Astrocyte of the cerebellum (primary cell): Measurements from ENCODE around the gene ZNF778.

Experiments used
- DNase-seq: peaks from one replicate; pipeline ENCODE4 v3.0.0-alpha.2; 2011; ENCODE audit warnings: low read depth
- H3K4me3 ChIP-seq: 2 replicates; pipeline ENCODE4 v1.5.1; 2011; ENCODE audit warnings: mild to moderate bottlenecking, low read depth, low read length, moderate library complexity
- in situ Hi-C: cut with HindIII; loops from 2 replicates; pipeline ENCODE4 v1.10.0; 2017; ENCODE audit warnings: low sequenced_read_pairs
- TF ChIP-seq, protein P1 (sequence below): IDR thresholded peaks from 2 replicates; pipeline ENCODE4 v1.5.1; 2012; ENCODE audit warnings: low read length, low read depth, moderate library complexity, mild to moderate bottlenecking; ENCODE audit errors: missing control alignments

ZNF778 gene

DNA sequence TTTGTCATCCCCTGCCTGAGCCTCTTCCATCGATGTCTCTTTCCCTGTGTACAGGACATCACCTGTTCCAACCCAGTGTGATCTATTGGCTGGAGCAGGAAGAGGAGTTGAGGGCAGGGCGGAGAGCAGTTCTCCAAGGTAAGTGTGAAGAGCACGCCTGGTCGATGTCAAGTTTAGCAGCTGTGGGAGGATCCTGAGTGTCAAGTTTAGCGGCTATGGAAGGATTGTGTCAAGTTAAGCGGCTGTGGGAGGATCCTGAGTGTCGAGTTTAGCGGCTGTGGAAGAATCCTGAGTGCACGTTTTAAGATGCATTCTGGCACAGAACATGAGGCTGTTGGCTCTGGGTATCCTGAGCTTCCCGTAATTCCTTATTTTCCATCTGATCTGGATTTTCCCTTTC is 7.2 kb downstream of the ZNF778 start:
- no peak for DNase-seq
- no peak overlapping the region for H3K4me3 ChIP-seq
- in situ Hi-C loops: loop anchor here (25.0 kb wide), 1 partner anchor 262 kb away; no protein-coding TSS in a partner anchor
- TF ChIP-seq, protein P1, sequence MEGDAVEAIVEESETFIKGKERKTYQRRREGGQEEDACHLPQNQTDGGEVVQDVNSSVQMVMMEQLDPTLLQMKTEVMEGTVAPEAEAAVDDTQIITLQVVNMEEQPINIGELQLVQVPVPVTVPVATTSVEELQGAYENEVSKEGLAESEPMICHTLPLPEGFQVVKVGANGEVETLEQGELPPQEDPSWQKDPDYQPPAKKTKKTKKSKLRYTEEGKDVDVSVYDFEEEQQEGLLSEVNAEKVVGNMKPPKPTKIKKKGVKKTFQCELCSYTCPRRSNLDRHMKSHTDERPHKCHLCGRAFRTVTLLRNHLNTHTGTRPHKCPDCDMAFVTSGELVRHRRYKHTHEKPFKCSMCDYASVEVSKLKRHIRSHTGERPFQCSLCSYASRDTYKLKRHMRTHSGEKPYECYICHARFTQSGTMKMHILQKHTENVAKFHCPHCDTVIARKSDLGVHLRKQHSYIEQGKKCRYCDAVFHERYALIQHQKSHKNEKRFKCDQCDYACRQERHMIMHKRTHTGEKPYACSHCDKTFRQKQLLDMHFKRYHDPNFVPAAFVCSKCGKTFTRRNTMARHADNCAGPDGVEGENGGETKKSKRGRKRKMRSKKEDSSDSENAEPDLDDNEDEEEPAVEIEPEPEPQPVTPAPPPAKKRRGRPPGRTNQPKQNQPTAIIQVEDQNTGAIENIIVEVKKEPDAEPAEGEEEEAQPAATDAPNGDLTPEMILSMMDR: no peak

DNA sequence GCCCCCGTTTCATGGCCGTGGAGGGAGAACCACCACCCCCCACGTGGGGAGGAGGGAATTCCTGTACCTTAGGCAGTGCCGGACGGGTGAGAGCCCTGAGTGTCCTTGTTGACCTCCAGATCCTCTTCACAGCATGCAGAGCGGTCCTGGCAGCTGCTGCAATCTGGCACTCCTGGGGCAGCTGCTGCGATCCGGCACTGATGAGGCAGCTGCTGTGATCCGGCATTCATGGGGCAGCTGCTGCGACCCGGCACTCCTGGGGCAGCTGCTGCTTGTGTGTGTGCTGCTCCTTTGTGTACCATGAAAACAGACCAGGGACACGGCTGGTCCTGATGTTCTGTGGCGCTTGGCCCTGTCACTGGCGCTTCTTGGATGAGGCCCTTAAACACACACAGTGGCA is 12.8 kb downstream of the ZNF778 start:
- TF ChIP-seq, protein P1: no peak
- in situ Hi-C loops: no loop called here
- no peak overlapping the region for H3K4me3 ChIP-seq
- no peak for DNase-seq

DNA sequence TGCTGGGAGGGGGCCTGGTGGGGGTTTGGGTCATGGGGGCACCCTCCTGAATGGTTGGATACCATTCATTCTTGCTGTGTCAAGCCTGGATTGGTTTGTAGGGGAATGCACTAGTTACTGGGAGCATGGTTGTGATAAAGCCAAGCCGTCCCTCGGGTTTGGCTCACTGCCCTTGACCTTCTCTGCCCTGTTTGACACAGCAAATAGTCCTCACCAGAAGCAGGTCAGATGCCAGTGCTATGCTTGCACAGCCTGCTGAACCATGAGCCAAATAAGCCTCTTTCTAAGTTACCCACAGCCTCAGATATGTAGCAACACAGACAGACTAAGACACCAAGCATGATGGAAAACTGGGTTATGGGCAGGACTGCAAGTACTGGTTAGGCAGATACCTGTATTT is 14.6 kb downstream of the ZNF778 start:
- DNase-seq: no peak
- in situ Hi-C loops: no loop called here
- no peak overlapping the region for H3K4me3 ChIP-seq
- TF ChIP-seq, protein P1: no peak

DNA sequence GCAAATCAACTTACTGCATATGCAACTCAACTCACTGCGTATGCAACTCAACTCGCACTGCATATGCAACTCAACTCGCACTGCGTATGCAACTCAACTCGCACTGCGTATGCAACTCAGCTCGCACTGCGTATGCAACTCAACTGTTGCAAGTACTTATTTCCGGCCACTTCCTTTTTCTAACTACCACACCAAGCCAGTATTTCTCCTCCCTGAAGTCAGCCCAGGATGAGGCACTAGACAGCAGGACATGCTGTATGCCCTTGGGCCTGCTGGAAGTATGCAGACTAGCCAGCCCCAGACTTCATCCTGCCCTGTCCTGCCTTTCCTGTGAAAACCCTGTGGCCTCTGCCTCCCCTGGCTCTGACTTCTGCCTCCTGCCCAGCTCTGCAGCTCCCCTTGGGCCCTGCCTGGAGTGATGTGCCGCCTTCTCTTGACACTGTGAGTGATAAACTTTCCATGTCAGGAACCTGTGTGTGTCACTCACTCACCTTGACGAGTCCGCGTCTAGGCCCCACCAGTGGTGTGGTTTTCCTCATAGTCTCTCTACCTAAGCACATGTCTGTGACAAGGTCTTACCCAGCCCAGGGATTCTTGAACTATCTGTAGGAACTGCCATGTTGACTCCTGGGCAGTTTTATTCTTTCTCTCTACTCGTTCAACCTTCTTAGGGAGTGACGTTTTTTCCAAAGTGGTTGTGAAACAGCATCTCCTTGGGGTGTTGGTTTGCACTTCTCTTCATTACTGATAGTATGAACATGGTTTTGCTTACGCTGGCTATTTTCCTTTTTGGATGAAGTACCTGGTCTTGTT is 16.4 kb downstream of the ZNF778 start:
- in situ Hi-C loops: no loop called here
- DNase-seq: no peak
- no peak overlapping the region for H3K4me3 ChIP-seq
- TF ChIP-seq, protein P1: no peak

DNA sequence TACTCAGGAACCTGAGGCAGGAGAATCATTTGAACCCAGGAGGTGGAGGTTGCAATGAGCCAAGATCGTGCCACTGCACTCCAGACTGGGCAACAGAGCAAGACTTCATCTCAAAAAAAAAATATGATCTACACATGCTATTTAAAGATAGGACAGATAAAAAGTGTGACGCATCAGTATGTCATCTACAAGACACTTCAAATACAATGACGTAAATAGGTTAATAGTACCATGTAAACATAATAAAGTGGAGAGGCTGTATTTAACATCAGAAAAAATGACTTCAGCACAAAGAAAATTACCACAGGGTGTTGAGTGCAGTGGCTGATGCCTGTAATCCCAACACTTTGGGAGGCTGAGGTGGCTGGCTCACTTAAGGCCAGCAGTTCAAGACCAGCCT is 20.2 kb downstream of the ZNF778 start:
- TF ChIP-seq, protein P1: no peak
- DNase-seq: no peak
- in situ Hi-C loops: no loop called here
- H3K4me3 ChIP-seq: no peak overlapping the region

DNA sequence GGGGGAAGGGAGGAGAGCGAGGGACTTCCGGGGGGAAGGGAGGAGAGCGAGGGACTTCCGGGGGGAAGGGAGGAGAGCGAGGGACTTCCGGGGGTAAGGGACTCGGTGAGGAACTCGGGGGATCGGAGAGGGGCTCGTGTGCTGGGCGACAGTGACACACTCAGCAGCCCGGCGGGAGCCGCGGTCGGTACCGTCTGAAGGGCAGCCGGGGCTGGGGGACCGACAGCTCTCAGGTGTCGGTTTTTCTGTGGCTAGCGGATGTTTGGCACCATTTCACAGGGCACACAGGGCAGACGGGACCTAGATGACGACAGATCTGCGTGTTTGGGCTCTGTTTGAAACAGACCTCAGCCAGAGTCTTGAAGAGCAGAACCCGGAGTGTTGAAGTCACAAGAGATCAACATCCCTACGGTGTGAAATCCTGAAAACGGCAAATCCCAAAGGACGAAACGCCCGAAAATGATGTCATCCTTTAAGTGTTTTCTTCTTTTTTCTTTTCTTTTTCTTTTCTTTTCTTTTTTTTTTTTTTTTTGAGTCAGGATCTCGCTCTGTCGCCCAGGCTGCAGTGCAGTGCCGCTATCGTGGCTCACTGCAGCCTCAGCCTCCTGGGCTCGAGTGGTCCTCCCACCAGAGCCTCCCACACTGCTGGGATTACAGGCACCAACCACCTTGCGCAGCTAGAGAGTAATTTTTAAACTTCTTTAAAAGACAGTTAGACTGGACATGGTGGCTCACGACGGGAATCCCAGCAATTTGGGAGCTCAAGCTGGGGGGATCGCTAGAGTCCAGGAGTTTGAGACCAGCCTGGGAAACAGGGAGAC is 23.9 kb downstream of the ZNF778 start:
- peak; percentile 48 for DNase-seq
- TF ChIP-seq, protein P1: no peak
- in situ Hi-C loops: no loop called here
- peak overlapping the region; percentile 88 for H3K4me3 ChIP-seq
